ENCODE measurements around the gene CDC42EP2. TPM values are rescaled to one million over a fixed set of nuclear protein-coding genes. Genes with fewer than 3 reads are reported as not detected.

The CDC42EP2 gene
- total RNA-seq, 6 donors from 2014 or later = 7.7 to 45.2 (median 14.6) TPM

- H3K4me3 ChIP-seq = no peak overlapping the region
- no peaks in the 10 kb centered on the region for H3K27me3 ChIP-seq
- peaks cover 6 to 36% (median 22%) of the 10 kb centered on the region in 4 donors for H3K36me3 ChIP-seq
- peak overlapping the region; percentile 70 to 78 (median 74) for H3K27ac ChIP-seq
- no peak for TF ChIP-seq POLR2A (IDR thresholded peaks at IDR 0.05)
- peak in 1 of 2 donors; percentile 9 for TF ChIP-seq POLR2AphosphoS5 (IDR thresholded peaks at IDR 0.05)
- 63 to 82% methylated on average over 5 to 12 of the region's 12 CpGs for WGBS, 2 donors
- DNase-seq (no peak), ATAC-seq (ENCODE audit: low FRiP score in 2 of 2) (peak; percentile 27 to 83)
- peaks cover 12 to 27% (median 19%) of the 10 kb centered on the region in 4 donors for H3K4me1 ChIP-seq
- no peaks in the 10 kb centered on the region for H3K9me3 ChIP-seq
These were observed 15.9 kb upstream of the CDC42EP2 start for GRCh38 chr11:65298655-65299179.

GRCh38 chr11:65300621-65301275 lies 13.9 kb upstream of the CDC42EP2 start:
- TF ChIP-seq EP300 (IDR thresholded peaks at IDR 0.05) = no peak
- TF ChIP-seq POLR2A (IDR thresholded peaks at IDR 0.05) = no peak
- no peak for TF ChIP-seq CTCF (IDR thresholded peaks at IDR 0.05)
- TF ChIP-seq POLR2AphosphoS5 (IDR thresholded peaks at IDR 0.05) = no peak
- H3K4me1 ChIP-seq = peaks cover 12 to 28% (median 19%) of the 10 kb centered on the region in 4 donors
- WGBS, 2 donors = 89 to 92% methylated on average over 17 of the region's 17 CpGs

GRCh38 chr11:65301491-65302329 lies 13.0 kb upstream of the CDC42EP2 start:
- H3K4me1 ChIP-seq = peaks cover 12 to 35% (median 18%) of the 10 kb centered on the region in 4 donors
- 61 to 66% methylated on average over 7 to 12 of the region's 12 CpGs for WGBS, 2 donors

More at GRCh38 chr11:65300621-65301275, 13.9 kb upstream of the CDC42EP2 start:
- Histone ChIP-seq H3K27ac (peak overlapping the region in 1 of 4 donors; percentile 40), H3K4me3 (no peak overlapping the region), H3K27me3 (no peaks in the 10 kb centered on the region), H3K9me3 (no peaks in the 10 kb centered on the region), H3K36me3 (peaks cover 2 to 21% (median 11%) of the 10 kb centered on the region in 4 donors)
- ATAC-seq (ENCODE audit: low FRiP score in 2 of 2) (no peak), DNase-seq (no peak)

GRCh38 chr11:65303555-65303954 lies 11.1 kb upstream of the CDC42EP2 start:
- 84 to 89% methylated on average over 3 of the region's 3 CpGs for WGBS, 2 donors
- peaks cover 0 to 6% (median 0%) of the 10 kb centered on the region in 4 donors for H3K36me3 ChIP-seq
- no peaks in the 10 kb centered on the region for H3K27me3 ChIP-seq
- H3K4me3 ChIP-seq = no peak overlapping the region
- H3K4me1 ChIP-seq = peaks cover 21 to 39% (median 23%) of the 10 kb centered on the region in 4 donors
- ATAC-seq (ENCODE audit: low FRiP score in 2 of 2) (no peak), DNase-seq (no peak)
- no peak for TF ChIP-seq POLR2A (IDR thresholded peaks at IDR 0.05)
- no peak for TF ChIP-seq CTCF (IDR thresholded peaks at IDR 0.05)
- no peak for TF ChIP-seq POLR2AphosphoS5 (IDR thresholded peaks at IDR 0.05)
- no peak for TF ChIP-seq EP300 (IDR thresholded peaks at IDR 0.05)
- H3K9me3 ChIP-seq = no peaks in the 10 kb centered on the region
- H3K27ac ChIP-seq = no peak overlapping the region

More at GRCh38 chr11:65301491-65302329, 13.0 kb upstream of the CDC42EP2 start:
- Histone ChIP-seq H3K4me3 (no peak overlapping the region), H3K36me3 (peaks cover 0 to 17% (median 4%) of the 10 kb centered on the region in 4 donors), H3K9me3 (no peaks in the 10 kb centered on the region), H3K27me3 (no peaks in the 10 kb centered on the region), H3K27ac (peak overlapping the region; percentile 27 to 40 (median 36))
- ATAC-seq (ENCODE audit: low FRiP score in 2 of 2) = peak; percentile 27 to 48
- TF ChIP-seq POLR2A (IDR thresholded peaks at IDR 0.05) (no peak), CTCF (IDR thresholded peaks at IDR 0.05) (no peak), EP300 (IDR thresholded peaks at IDR 0.05) (no peak), POLR2AphosphoS5 (IDR thresholded peaks at IDR 0.05) (no peak)
- peak in 1 of 2 donors; percentile 77 for DNase-seq

- ATAC-seq (ENCODE audit: low FRiP score in 2 of 2) = no peak
- Histone ChIP-seq H3K4me1 (peaks cover 26 to 44% (median 29%) of the 10 kb centered on the region in 4 donors), H3K27ac (no peak overlapping the region)
These were observed 10.6 kb upstream of the CDC42EP2 start for GRCh38 chr11:65304110-65304509.

More at GRCh38 chr11:65304110-65304509, 10.6 kb upstream of the CDC42EP2 start:
- Histone ChIP-seq H3K27me3 (no peaks in the 10 kb centered on the region), H3K4me3 (no peak overlapping the region), H3K36me3 (peaks cover 0 to 6% (median 0%) of the 10 kb centered on the region in 4 donors), H3K9me3 (no peaks in the 10 kb centered on the region)
- 96 to 100% methylated on average over 4 of the region's 4 CpGs for WGBS, 2 donors
- DNase-seq = no peak
- TF ChIP-seq POLR2AphosphoS5 (IDR thresholded peaks at IDR 0.05) = no peak
- no peak for TF ChIP-seq POLR2A (IDR thresholded peaks at IDR 0.05)
- TF ChIP-seq CTCF (IDR thresholded peaks at IDR 0.05) = no peak
- no peak for TF ChIP-seq EP300 (IDR thresholded peaks at IDR 0.05)
